Endothelial cell of umbilical vein (primary cell): ENCODE results near the gene ALKBH2. TPM values are rescaled to one million over a fixed set of nuclear protein-coding genes. Genes with fewer than 3 reads are reported as not detected.

Source experiments
- BruUV-seq: library from RNA; stranded (reverse); fragments of 400-500 nt; replicated peaks from 2 replicates; lab custom pipeline; 2021; lab: Mats Ljungman, UMichigan
- CTCF ChIA-PET: fragments of 300-600, 350-600 bp; sonication (Branson Sonifier 250); formaldehyde crosslinking; loops from one replicate; lab custom pipeline; 2021; ENCODE audit warnings: antibody characterized with exemption, inconsistent platforms; lab: Charles Lee
- POLR2A ChIA-PET: fragments of 300-600, 350-600 bp; sonication (Branson Sonifier 250); formaldehyde crosslinking; loops from one replicate; lab custom pipeline; 2021; ENCODE audit warnings: antibody characterized with exemption, inconsistent platforms; lab: Charles Lee
- DNase-seq: peaks from one replicate; pipeline ENCODE4 v3.0.0-alpha.2; 2011; ENCODE audit warnings: low read depth, low spot score
- FAIRE-seq: peaks from 2 replicates; lab custom pipeline; 2011; peaks lifted over from hg19 to GRCh38; lab: Jason Lieb, UNC
- H2AFZ ChIP-seq: 2 replicates; pipeline ENCODE4 v1.6.0; 2012; ENCODE audit warnings: low read depth, low read length, control low read depth, inconsistent platforms
- H3K27ac ChIP-seq: 2 replicates; pipeline ENCODE4 v1.5.1; 2011; ENCODE audit warnings: low read depth, mild to moderate bottlenecking, control low read depth, low read length, moderate library complexity; ENCODE audit not compliant: insufficient read depth
- H3K27me3 ChIP-seq, 2 experiments: 2 replicates each; pipeline versions ENCODE4 v1.6.0 to v1.6.1; 2011; ENCODE audit warnings: low read length in 2 of 2, mixed read lengths in 1 of 2; ENCODE audit not compliant: control insufficient read depth in 2 of 2, insufficient read depth in 2 of 2
- H3K36me3 ChIP-seq, 2 experiments: 2 replicates in 1 of 2; 3 replicates in 1 of 2; pipeline ENCODE4 v1.5.1; 2011; ENCODE audit warnings: low read length in 2 of 2, mild to moderate bottlenecking in 1 of 2, moderate library complexity in 1 of 2; ENCODE audit not compliant: control insufficient read depth in 2 of 2, insufficient read depth in 2 of 2; ENCODE audit errors: extremely low read depth in 1 of 2
- H3K4me1 ChIP-seq: 3 replicates; pipeline ENCODE4 v1.5.1; 2011; ENCODE audit warnings: mild to moderate bottlenecking, low read length; ENCODE audit not compliant: control insufficient read depth, insufficient read depth; ENCODE audit errors: extremely low read depth
- H3K4me2 ChIP-seq: 2 replicates; pipeline ENCODE4 v1.6.1; 2011; ENCODE audit warnings: low read length, control low read depth, mixed read lengths; ENCODE audit not compliant: insufficient read depth
- H3K4me3 ChIP-seq, 3 experiments: fragments of 200-600 bp in 1 of 3; sonication (generic), shearing (Covaris generic) in 1 of 3; replicated peaks in 1 of 3; 2 replicates each; pipeline ENCODE4 v1.5.1; 2011 to 2016; ENCODE audit warnings: control low read depth in 3 of 3, low read length in 3 of 3, mild to moderate bottlenecking in 2 of 3, inconsistent platforms in 1 of 3, low read depth in 1 of 3, moderate library complexity in 1 of 3; ENCODE audit not compliant: insufficient read depth in 1 of 3
- H3K79me2 ChIP-seq: 2 replicates; pipeline ENCODE4 v1.6.0; 2012; ENCODE audit warnings: low read length, inconsistent platforms; ENCODE audit not compliant: control insufficient read depth, insufficient read depth
- H3K9ac ChIP-seq: replicated peaks from 2 replicates; pipeline ENCODE3; 2011; ENCODE audit warnings: low read length, control low read depth; ENCODE audit not compliant: insufficient read depth; ENCODE audit errors: extremely low read depth
- H3K9me1 ChIP-seq: replicated peaks from 3 replicates; pipeline ENCODE4 v1.6.0; 2011; ENCODE audit warnings: mild to moderate bottlenecking, low read length; ENCODE audit not compliant: control insufficient read depth, insufficient read depth; ENCODE audit errors: extremely low read depth
- H3K9me3 ChIP-seq: replicated peaks from 2 replicates; pipeline ENCODE4 v1.5.1; 2012; ENCODE audit warnings: low read length, inconsistent platforms; ENCODE audit not compliant: control insufficient read depth, insufficient read depth
- H4K20me1 ChIP-seq: replicated peaks from 2 replicates; pipeline ENCODE3; 2011; ENCODE audit warnings: mild to moderate bottlenecking, low read length; ENCODE audit not compliant: control insufficient read depth, insufficient read depth; ENCODE audit errors: extremely low read depth
- EZH2 ChIP-seq: IDR thresholded peaks from 2 replicates; pipeline ENCODE4 v1.6.1; 2012; ENCODE audit warnings: borderline replicate concordance, low read depth, mild to moderate bottlenecking, moderate library complexity, low read length, inconsistent platforms; ENCODE audit not compliant: severe bottlenecking
- FOS ChIP-seq: IDR thresholded peaks from 2 replicates; pipeline ENCODE4 v1.6.1; 2011; ENCODE audit warnings: mild to moderate bottlenecking, low read length, moderate library complexity, borderline replicate concordance; ENCODE audit not compliant: insufficient read depth
- GATA2 ChIP-seq: IDR thresholded peaks from 2 replicates; pipeline ENCODE4 v1.7.0; 2011; ENCODE audit warnings: low read depth, mild to moderate bottlenecking, moderate library complexity, mixed read lengths, low read length; ENCODE audit not compliant: insufficient read length, insufficient read depth
- JUN ChIP-seq: IDR thresholded peaks from 2 replicates; pipeline ENCODE4 v1.6.1; 2011; ENCODE audit warnings: borderline replicate concordance, low read depth; ENCODE audit not compliant: insufficient read length, insufficient read depth
- MAX ChIP-seq: IDR thresholded peaks from 2 replicates; pipeline ENCODE4 v1.6.1; 2011; ENCODE audit not compliant: insufficient read depth, insufficient read length
- MYC ChIP-seq: IDR thresholded peaks from one replicate; pipeline ENCODE4 v1.6.1; 2011; ENCODE audit warnings: mild to moderate bottlenecking, low read depth, low read length
- POLR2A ChIP-seq: IDR thresholded peaks from 2 replicates; pipeline ENCODE4 v1.6.1; 2012; ENCODE audit warnings: low read depth, mild to moderate bottlenecking, control low read depth, low read length
- POLR2AphosphoS5 ChIP-seq: IDR thresholded peaks from 2 replicates; pipeline ENCODE4 v1.6.1; 2012; ENCODE audit warnings: low read depth, mild to moderate bottlenecking, control low read depth, low read length, moderate library complexity; ENCODE audit not compliant: insufficient read depth
- dilution Hi-C: fragments of 300-500 bp; cut with MboI; formaldehyde crosslinking; loops from one replicate; pipeline ENCODE4 v1.15.0; 2019; ENCODE audit warnings: low sequenced_read_pairs; ENCODE audit not compliant: extremely low pct_ligation_motif_present
- intact Hi-C: fragments of 100-400 bp; cut with micrococcal nuclease; formaldehyde crosslinking; loops from one replicate; pipeline ENCODE4 v1.10.0; 2022
- polyA plus RNA-seq, 4 experiments: library from polyadenylated mRNA; depleted of rRNA in 3 of 4; stranded (reverse) in 3 of 4; unstranded in 1 of 4; fragments of >200 nt; gene quantifications; 2 replicates each; pipeline versions ENCODE4 v1.2.1 to v1.2.3, GENCODE V29; 2011 to 2012; ENCODE audit warnings: missing spikeins in 1 of 4
- total RNA-seq: library from RNA; stranded (reverse); gene quantifications from 2 replicates; pipeline ENCODE4 v1.2.3, GENCODE V29; 2021
- TF ChIP-seq, protein P1 (sequence below), 2 donors: IDR thresholded peaks; 1 replicate in 1 of 2; 2 replicates in 1 of 2; pipeline ENCODE4 v1.5.1; 2011; ENCODE audit warnings: low read length in 2 of 2, mild to moderate bottlenecking in 2 of 2, moderate library complexity in 2 of 2, control low read depth in 1 of 2, inconsistent platforms in 1 of 2, low read depth in 1 of 2; ENCODE audit not compliant: insufficient read depth in 1 of 2; ENCODE audit errors: extremely low read depth in 1 of 2

ALKBH2 gene
- total and polyA plus RNA-seq, 2 donors (not counting 3 experiments of a cell fraction or from before 2014, with no cell fraction given), result 5.4 to 7.3 TPM

GRCh38 chr12:109056891-109057290, 36.4 kb downstream of the ALKBH2 start:
- Histone ChIP-seq H3K4me3 (no peak overlapping the region), H3K27ac (no peak overlapping the region), H3K9me3 (no peaks in the 10 kb centered on the region), H3K79me2 (no peaks in the 10 kb centered on the region), H3K9ac (no peak overlapping the region), H3K4me2 (no peak overlapping the region), H3K4me1 (peaks cover 9% of the 10 kb centered on the region), H3K36me3 (peaks cover 0 to 4% of the 10 kb centered on the region in 2 experiments), H2AFZ (no peak overlapping the region), H4K20me1 (no peaks in the 10 kb centered on the region), H3K9me1 (no peaks in the 10 kb centered on the region), H3K27me3 (no peaks in the 10 kb centered on the region)
- intact Hi-C loops, result no loop called here
- TF ChIP-seq FOS (no peak), POLR2A (no peak), JUN (no peak), GATA2 (no peak), MAX (no peak), POLR2AphosphoS5 (no peak), EZH2 (no peak), MYC (no peak)
- TF ChIP-seq, protein P1, sequence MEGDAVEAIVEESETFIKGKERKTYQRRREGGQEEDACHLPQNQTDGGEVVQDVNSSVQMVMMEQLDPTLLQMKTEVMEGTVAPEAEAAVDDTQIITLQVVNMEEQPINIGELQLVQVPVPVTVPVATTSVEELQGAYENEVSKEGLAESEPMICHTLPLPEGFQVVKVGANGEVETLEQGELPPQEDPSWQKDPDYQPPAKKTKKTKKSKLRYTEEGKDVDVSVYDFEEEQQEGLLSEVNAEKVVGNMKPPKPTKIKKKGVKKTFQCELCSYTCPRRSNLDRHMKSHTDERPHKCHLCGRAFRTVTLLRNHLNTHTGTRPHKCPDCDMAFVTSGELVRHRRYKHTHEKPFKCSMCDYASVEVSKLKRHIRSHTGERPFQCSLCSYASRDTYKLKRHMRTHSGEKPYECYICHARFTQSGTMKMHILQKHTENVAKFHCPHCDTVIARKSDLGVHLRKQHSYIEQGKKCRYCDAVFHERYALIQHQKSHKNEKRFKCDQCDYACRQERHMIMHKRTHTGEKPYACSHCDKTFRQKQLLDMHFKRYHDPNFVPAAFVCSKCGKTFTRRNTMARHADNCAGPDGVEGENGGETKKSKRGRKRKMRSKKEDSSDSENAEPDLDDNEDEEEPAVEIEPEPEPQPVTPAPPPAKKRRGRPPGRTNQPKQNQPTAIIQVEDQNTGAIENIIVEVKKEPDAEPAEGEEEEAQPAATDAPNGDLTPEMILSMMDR (IDR thresholded peaks at IDR 0.05; ENCODE audit: extremely low read depth in 1 of 2, insufficient read depth in 1 of 2, low read depth in 1 of 2, low read length in 2 of 2), result no peak
- BruUV-seq, result no TSS peak
- dilution Hi-C loops, result no loop called here
- ChIA-PET POLR2A (no interaction called here), CTCF (no interaction called here)
- FAIRE-seq (no peak), DNase-seq (no peak)
